ENCODE data around the gene KBTBD6. TPM values are rescaled to one million over a fixed set of nuclear protein-coding genes. Genes with fewer than 3 reads are reported as not detected.

KBTBD6 gene
- total RNA-seq, 1 experiment from 2014 or later, result 5.1 TPM

- Histone ChIP-seq H3K4me3 (ENCODE audit: low read length) (no peak overlapping the region), H4K20me1 (ENCODE audit: low read length) (no peaks in the 10 kb centered on the region), H3K4me1 (ENCODE audit: insufficient read depth, low read length) (no peaks in the 10 kb centered on the region), H3K4me2 (ENCODE audit: low read length) (no peak overlapping the region), H3K9me3 (ENCODE audit: low read length) (peaks cover 43% of the 10 kb centered on the region), H3K9me2 (replicated peaks; ENCODE audit: low read length) (no peaks in the 10 kb centered on the region), H3K36me3 (ENCODE audit: low read depth, low read length) (peaks cover 13% of the 10 kb centered on the region; the same call in 1 of the 2 replicates), H3K27me3 (ENCODE audit: low read length) (no peaks in the 10 kb centered on the region), H3K9ac (ENCODE audit: low read length) (no peak overlapping the region), H2AFZ (ENCODE audit: low read length) (no peak overlapping the region), H3K27ac (ENCODE audit: low read length) (no peak overlapping the region), H3K79me2 (ENCODE audit: low read length) (no peaks in the 10 kb centered on the region), H3F3A (ENCODE audit: low read length, unreplicated experiment) (no peaks in the 10 kb centered on the region)
- POLR2A ChIA-PET (ENCODE audit: unreplicated experiment), result no interaction called here
- BruUV-seq (replicated peaks), result no TSS peak
- ATAC-seq (no peak), DNase-seq (no peak)
- no peak for TF ChIP-seq CTCF (conservative IDR thresholded peaks at IDR 0.05; ENCODE audit: low read depth, low read length)
- no peak for TF ChIP-seq EZH2phosphoT487 (IDR thresholded peaks at IDR 0.05; ENCODE audit: borderline replicate concordance, low read length)
- TF ChIP-seq EZH2 (IDR thresholded peaks at IDR 0.05; ENCODE audit: low read length, unreplicated experiment), result no peak
- CTCF ChIA-PET, result no interaction called here
- intact Hi-C loops (cut with micrococcal nuclease), result no loop called here
Observed at GRCh38 chr13:41150058-41150457, 17.5 kb upstream of the KBTBD6 start.

- no peaks in the 10 kb centered on the region for H3F3A ChIP-seq (ENCODE audit: low read length, unreplicated experiment)
- H3K79me2 ChIP-seq (ENCODE audit: low read length), result no peaks in the 10 kb centered on the region
- peaks cover 13% of the 10 kb centered on the region; the same call in 1 of the 2 replicates for H3K36me3 ChIP-seq (ENCODE audit: low read depth, low read length)
- no peak for DNase-seq
- intact Hi-C loops (cut with micrococcal nuclease), result no loop called here
- no peak overlapping the region for H3K27ac ChIP-seq (ENCODE audit: low read length)
- H4K20me1 ChIP-seq (ENCODE audit: low read length), result no peaks in the 10 kb centered on the region
- no peak for ATAC-seq
- peaks cover 43% of the 10 kb centered on the region for H3K9me3 ChIP-seq (ENCODE audit: low read length)
- no TSS peak for BruUV-seq (replicated peaks)
- no peaks in the 10 kb centered on the region for H3K27me3 ChIP-seq (ENCODE audit: low read length)
- H3K4me1 ChIP-seq (ENCODE audit: insufficient read depth, low read length), result no peaks in the 10 kb centered on the region
- no peak overlapping the region for H3K9ac ChIP-seq (ENCODE audit: low read length)
- H3K4me2 ChIP-seq (ENCODE audit: low read length), result no peak overlapping the region
- TF ChIP-seq EZH2 (IDR thresholded peaks at IDR 0.05; ENCODE audit: low read length, unreplicated experiment), result no peak
- no peak for TF ChIP-seq EZH2phosphoT487 (IDR thresholded peaks at IDR 0.05; ENCODE audit: borderline replicate concordance, low read length)
- TF ChIP-seq CTCF (conservative IDR thresholded peaks at IDR 0.05; ENCODE audit: low read depth, low read length), result no peak
- H3K9me2 ChIP-seq (replicated peaks; ENCODE audit: low read length), result no peaks in the 10 kb centered on the region
- no peak overlapping the region for H2AFZ ChIP-seq (ENCODE audit: low read length)
- CTCF ChIA-PET, result no interaction called here
- no peak overlapping the region for H3K4me3 ChIP-seq (ENCODE audit: low read length)
- POLR2A ChIA-PET (ENCODE audit: unreplicated experiment), result no interaction called here
Observed at GRCh38 chr13:41148419-41149283, 16.0 kb upstream of the KBTBD6 start.

Measured in PC-3 (cell line).